ENCODE measurements around the gene MRPL58. TPM values are rescaled to one million over a fixed set of nuclear protein-coding genes. Genes with fewer than 3 reads are reported as not detected.

MRPL58 gene
- total RNA-seq, 1 experiment from 2014 or later, result 55.2 TPM

GRCh38 chr17:75068750-75069149 lies 56.3 kb downstream of the MRPL58 start:
- no peaks in the 10 kb centered on the region for H3K9me3 ChIP-seq (ENCODE audit: control insufficient read depth, insufficient read depth, low read depth, low read length)
- TF ChIP-seq SIN3A (IDR thresholded peaks at IDR 0.05; ENCODE audit: borderline replicate concordance, insufficient read depth, low read depth, low read length) (no peak), POLR2AphosphoS5 (IDR thresholded peaks at IDR 0.05; ENCODE audit: low read depth, low read length) (no peak), TCF7L2 (IDR thresholded peaks at IDR 0.05; ENCODE audit: low read depth, low read length) (no peak)
- TF ChIP-seq, protein P1, sequence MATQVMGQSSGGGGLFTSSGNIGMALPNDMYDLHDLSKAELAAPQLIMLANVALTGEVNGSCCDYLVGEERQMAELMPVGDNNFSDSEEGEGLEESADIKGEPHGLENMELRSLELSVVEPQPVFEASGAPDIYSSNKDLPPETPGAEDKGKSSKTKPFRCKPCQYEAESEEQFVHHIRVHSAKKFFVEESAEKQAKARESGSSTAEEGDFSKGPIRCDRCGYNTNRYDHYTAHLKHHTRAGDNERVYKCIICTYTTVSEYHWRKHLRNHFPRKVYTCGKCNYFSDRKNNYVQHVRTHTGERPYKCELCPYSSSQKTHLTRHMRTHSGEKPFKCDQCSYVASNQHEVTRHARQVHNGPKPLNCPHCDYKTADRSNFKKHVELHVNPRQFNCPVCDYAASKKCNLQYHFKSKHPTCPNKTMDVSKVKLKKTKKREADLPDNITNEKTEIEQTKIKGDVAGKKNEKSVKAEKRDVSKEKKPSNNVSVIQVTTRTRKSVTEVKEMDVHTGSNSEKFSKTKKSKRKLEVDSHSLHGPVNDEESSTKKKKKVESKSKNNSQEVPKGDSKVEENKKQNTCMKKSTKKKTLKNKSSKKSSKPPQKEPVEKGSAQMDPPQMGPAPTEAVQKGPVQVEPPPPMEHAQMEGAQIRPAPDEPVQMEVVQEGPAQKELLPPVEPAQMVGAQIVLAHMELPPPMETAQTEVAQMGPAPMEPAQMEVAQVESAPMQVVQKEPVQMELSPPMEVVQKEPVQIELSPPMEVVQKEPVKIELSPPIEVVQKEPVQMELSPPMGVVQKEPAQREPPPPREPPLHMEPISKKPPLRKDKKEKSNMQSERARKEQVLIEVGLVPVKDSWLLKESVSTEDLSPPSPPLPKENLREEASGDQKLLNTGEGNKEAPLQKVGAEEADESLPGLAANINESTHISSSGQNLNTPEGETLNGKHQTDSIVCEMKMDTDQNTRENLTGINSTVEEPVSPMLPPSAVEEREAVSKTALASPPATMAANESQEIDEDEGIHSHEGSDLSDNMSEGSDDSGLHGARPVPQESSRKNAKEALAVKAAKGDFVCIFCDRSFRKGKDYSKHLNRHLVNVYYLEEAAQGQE (IDR thresholded peaks at IDR 0.05; ENCODE audit: insufficient read depth in 1 of 2, low read depth in 2 of 2, low read length in 1 of 2), result no peak
- TF ChIP-seq, protein P2, sequence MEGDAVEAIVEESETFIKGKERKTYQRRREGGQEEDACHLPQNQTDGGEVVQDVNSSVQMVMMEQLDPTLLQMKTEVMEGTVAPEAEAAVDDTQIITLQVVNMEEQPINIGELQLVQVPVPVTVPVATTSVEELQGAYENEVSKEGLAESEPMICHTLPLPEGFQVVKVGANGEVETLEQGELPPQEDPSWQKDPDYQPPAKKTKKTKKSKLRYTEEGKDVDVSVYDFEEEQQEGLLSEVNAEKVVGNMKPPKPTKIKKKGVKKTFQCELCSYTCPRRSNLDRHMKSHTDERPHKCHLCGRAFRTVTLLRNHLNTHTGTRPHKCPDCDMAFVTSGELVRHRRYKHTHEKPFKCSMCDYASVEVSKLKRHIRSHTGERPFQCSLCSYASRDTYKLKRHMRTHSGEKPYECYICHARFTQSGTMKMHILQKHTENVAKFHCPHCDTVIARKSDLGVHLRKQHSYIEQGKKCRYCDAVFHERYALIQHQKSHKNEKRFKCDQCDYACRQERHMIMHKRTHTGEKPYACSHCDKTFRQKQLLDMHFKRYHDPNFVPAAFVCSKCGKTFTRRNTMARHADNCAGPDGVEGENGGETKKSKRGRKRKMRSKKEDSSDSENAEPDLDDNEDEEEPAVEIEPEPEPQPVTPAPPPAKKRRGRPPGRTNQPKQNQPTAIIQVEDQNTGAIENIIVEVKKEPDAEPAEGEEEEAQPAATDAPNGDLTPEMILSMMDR (IDR thresholded peaks at IDR 0.05), result no peak
- no peaks in the 10 kb centered on the region for H3K27me3 ChIP-seq (ENCODE audit: control insufficient read depth, insufficient read depth, low read length)
- DNase-seq (ENCODE audit: low read depth, low spot score) (no peak), ATAC-seq (no peak)
- in situ Hi-C loops (cut with HindIII; ENCODE audit: low pct_unique_long_range_greater_than_20kb, low sequenced_read_pairs) (no loop called here), intact Hi-C loops (cut with micrococcal nuclease; ENCODE audit: unreplicated experiment) (no loop called here)
- H3K4me1 ChIP-seq (ENCODE audit: control insufficient read depth, insufficient read depth, low read length), result no peaks in the 10 kb centered on the region
- no peaks in the 10 kb centered on the region for H3K36me3 ChIP-seq (ENCODE audit: control insufficient read depth, insufficient read depth, low read length)
- no TSS peak for BruUV-seq (replicated peaks)
- POLR2A ChIA-PET, result interaction anchor here (0.6 kb wide), 1 partner anchor 11 kb away, joined by 6 read pairs; no protein-coding TSS in a partner anchor
- no peak overlapping the region for H3K4me3 ChIP-seq (ENCODE audit: low read depth in 2 of 2, low read length in 2 of 2)
- CTCF ChIA-PET, result interaction anchor here (0.7 to 2.8 kb wide), 4 partner anchors 9 to 133 kb away, joined by 5 to 13 read pairs (median 6); no protein-coding TSS in a partner anchor
- no peak overlapping the region for H3K27ac ChIP-seq (ENCODE audit: low read length)

GRCh38 chr17:75069783-75070182 lies 57.3 kb downstream of the MRPL58 start:
- CTCF ChIA-PET, result interaction anchor here (0.6 to 2.8 kb wide), 7 partner anchors 10 to 170 kb away, joined by 3 to 13 read pairs (median 6); partner anchors contain the start of gene SLC16A5
- no TSS peak for BruUV-seq (replicated peaks)
- in situ Hi-C loops (cut with HindIII; ENCODE audit: low pct_unique_long_range_greater_than_20kb, low sequenced_read_pairs), result no loop called here
- DNase-seq (ENCODE audit: low read depth, low spot score) (no peak), ATAC-seq (peak; percentile 79)
- Histone ChIP-seq H3K27ac (ENCODE audit: low read length) (no peak overlapping the region), H3K9me3 (ENCODE audit: control insufficient read depth, insufficient read depth, low read depth, low read length) (no peaks in the 10 kb centered on the region), H3K27me3 (ENCODE audit: control insufficient read depth, insufficient read depth, low read length) (no peaks in the 10 kb centered on the region), H3K36me3 (ENCODE audit: control insufficient read depth, insufficient read depth, low read length) (no peaks in the 10 kb centered on the region), H3K4me3 (ENCODE audit: low read depth in 2 of 2, low read length in 2 of 2) (no peak overlapping the region), H3K4me1 (ENCODE audit: control insufficient read depth, insufficient read depth, low read length) (no peaks in the 10 kb centered on the region)
- intact Hi-C loops (cut with micrococcal nuclease; ENCODE audit: unreplicated experiment), result loop anchor here (2.0 kb wide), 1 partner anchor 35 kb away; no protein-coding TSS in a partner anchor
- TF ChIP-seq POLR2AphosphoS5 (IDR thresholded peaks at IDR 0.05; ENCODE audit: low read depth, low read length) (no peak), TCF7L2 (IDR thresholded peaks at IDR 0.05; ENCODE audit: low read depth, low read length) (no peak), SIN3A (IDR thresholded peaks at IDR 0.05; ENCODE audit: borderline replicate concordance, insufficient read depth, low read depth, low read length) (no peak)
- TF ChIP-seq, protein P1 (IDR thresholded peaks at IDR 0.05; ENCODE audit: insufficient read depth in 1 of 2, low read depth in 2 of 2, low read length in 1 of 2), result no peak
- TF ChIP-seq, protein P2 (IDR thresholded peaks at IDR 0.05), result no peak
- POLR2A ChIA-PET, result no interaction called here
